ENCODE measurements around the gene MAST3.

Gene MAST3

DNA sequence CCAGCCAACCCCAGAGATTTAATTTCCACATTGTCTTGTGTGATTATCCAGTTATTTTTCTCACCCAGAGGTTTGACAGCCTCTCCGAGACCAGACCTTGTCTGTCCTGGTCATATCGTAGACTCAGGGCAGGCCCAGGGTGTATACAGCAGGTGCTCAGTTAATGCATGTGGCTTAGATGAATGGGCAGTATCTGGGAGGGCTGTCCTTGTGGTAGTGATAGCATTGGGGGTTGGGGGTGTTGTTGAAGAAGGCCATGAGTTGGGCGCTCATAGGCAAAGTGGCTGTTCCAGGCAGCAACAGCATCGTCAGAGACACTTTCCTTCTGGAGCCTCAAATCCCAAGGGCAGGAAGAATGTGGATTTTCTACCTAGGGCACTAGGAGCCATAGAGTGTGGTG lies 16.9 kb downstream of the MAST3 start:
- in situ Hi-C loops (cut with MboI; ENCODE audit: low sequenced_read_pairs, unreplicated experiment) = no loop called here
- no peak for DNase-seq (ENCODE audit: low spot score)
- TF ChIP-seq, protein P1, sequence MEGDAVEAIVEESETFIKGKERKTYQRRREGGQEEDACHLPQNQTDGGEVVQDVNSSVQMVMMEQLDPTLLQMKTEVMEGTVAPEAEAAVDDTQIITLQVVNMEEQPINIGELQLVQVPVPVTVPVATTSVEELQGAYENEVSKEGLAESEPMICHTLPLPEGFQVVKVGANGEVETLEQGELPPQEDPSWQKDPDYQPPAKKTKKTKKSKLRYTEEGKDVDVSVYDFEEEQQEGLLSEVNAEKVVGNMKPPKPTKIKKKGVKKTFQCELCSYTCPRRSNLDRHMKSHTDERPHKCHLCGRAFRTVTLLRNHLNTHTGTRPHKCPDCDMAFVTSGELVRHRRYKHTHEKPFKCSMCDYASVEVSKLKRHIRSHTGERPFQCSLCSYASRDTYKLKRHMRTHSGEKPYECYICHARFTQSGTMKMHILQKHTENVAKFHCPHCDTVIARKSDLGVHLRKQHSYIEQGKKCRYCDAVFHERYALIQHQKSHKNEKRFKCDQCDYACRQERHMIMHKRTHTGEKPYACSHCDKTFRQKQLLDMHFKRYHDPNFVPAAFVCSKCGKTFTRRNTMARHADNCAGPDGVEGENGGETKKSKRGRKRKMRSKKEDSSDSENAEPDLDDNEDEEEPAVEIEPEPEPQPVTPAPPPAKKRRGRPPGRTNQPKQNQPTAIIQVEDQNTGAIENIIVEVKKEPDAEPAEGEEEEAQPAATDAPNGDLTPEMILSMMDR (IDR thresholded peaks at IDR 0.05; ENCODE audit: borderline replicate concordance, control extremely low read depth, extremely low read depth, insufficient read depth, missing control alignments) = no peak

DNA sequence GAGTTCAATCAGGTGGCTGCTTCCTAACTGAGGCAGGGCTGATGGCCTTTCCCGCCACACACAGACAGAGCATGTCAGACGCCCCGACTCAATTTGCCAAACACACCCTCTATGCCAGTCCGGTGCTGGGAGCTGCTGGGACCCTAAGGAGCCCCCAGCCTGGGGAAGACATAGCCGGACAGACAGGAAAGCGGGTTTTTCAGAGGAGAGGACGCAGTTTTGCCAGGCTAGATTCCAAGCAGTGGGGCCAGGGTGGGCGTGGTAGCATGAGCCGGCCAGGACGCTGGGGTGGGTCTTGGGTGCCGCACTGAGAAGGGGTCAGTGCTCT lies 19.8 kb downstream of the MAST3 start:
- TF ChIP-seq, protein P1 (IDR thresholded peaks at IDR 0.05; ENCODE audit: borderline replicate concordance, control extremely low read depth, extremely low read depth, insufficient read depth, missing control alignments) = no peak
- DNase-seq (ENCODE audit: low spot score) = no peak
- in situ Hi-C loops (cut with MboI; ENCODE audit: low sequenced_read_pairs, unreplicated experiment) = no loop called here

DNA sequence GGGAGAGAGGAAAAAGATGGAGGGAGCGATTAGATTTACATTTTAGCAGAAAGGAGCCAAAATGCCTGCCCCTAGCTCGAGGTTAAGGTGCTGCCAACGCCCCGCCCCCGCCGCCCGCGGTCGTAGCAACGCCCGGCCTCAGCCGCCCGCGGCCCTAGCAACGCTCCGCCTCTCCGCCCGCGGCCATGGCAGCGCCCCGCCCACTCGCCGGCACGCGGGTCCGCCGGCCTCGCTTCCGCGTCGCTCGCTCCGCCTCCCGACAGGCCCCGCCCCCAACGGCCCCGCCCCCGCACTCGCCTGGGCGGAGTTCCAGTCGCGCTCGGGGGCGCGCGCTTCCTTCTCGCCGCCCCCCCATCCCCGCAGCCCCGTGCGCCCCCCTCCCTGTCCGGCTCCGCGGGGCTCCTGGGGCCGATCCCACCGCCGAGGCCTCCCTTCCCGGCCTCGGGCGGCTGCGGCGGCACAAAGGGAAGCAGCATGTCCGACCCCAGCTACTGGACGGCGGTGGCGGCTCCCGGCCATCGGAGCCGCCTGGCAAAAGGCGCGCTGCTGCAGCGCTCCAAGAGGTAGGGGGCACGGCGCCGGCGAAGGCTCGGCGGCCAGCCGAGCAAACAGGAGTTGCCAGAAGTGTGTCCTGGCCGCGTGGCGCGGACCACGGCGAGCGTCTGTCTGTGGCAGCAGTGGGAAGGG lies 20.3 kb downstream of the MAST3 start:
- peak; percentile 100 for DNase-seq (ENCODE audit: low spot score)
- TF ChIP-seq, protein P1 (IDR thresholded peaks at IDR 0.05; ENCODE audit: borderline replicate concordance, control extremely low read depth, extremely low read depth, insufficient read depth, missing control alignments) = no peak
- in situ Hi-C loops (cut with MboI; ENCODE audit: low sequenced_read_pairs, unreplicated experiment) = no loop called here

DNA sequence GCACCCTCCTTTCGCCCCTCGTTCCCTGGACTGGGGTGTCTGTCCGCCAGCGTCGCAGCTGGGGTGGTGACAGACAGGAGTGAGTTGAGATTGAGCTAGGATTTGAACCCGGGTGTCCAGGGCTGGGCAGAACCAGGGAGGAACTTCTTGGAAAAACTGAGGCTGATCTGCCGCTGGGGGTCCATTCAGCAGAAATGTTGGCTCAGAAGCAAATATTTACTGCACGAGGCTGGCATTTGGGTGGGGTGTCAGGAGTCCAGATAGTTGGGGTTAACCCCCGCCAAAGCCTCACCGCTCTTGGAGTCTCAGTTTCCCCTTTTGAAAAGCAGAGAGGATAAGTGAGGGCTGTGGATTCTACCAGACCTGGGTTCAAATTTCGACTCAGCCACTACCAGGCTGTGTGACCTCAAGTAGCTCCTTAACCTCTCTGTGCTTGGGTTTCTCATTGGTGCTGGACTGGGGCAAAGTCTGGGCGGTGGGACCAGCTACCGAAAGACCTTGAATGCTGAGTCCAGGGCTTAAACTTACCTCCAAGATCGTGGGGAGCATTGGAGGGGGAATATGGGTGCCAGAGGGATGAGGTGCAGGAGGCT lies 20.9 kb downstream of the MAST3 start:
- no peak for DNase-seq (ENCODE audit: low spot score)
- in situ Hi-C loops (cut with MboI; ENCODE audit: low sequenced_read_pairs, unreplicated experiment) = no loop called here
- TF ChIP-seq, protein P1 (IDR thresholded peaks at IDR 0.05; ENCODE audit: borderline replicate concordance, control extremely low read depth, extremely low read depth, insufficient read depth, missing control alignments) = no peak

DNA sequence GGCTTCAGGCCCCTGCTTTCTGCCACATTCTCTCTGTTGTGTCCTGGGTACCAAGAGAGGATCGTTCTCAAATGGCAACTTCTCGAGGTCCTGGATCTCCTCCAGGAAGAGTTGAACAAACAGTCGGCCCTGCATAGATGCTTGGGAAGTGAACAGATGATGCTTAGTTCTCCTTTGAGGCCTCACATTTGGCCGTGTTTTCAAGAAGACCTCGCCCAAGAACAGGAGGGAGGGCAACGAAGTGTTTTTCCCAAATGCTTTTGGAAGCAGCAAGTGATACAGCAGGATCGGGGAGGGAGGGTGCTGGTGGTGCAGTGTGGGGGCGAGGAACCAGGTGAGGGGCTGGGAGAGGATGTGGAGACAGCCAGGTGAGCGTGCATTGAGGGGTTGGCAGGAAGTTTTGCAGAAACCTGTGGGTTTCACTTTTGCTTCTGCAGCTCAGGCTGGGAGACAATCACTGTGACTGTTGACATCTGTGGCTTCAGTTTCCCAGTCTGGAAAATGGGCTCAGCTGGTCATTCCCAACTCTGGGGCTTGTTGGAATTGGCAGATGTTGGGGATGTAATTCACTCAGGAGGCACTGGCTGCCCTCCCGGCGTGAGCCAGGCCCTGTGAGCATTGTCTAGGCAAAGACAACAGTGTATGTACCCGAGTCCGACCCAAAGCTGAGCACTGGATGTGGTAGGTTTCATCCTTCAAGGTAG lies 21.6 kb downstream of the MAST3 start:
- in situ Hi-C loops (cut with MboI; ENCODE audit: low sequenced_read_pairs, unreplicated experiment) = no loop called here
- DNase-seq (ENCODE audit: low spot score) = peak; percentile 67
- TF ChIP-seq, protein P1 (IDR thresholded peaks at IDR 0.05; ENCODE audit: borderline replicate concordance, control extremely low read depth, extremely low read depth, insufficient read depth, missing control alignments) = no peak

DNA sequence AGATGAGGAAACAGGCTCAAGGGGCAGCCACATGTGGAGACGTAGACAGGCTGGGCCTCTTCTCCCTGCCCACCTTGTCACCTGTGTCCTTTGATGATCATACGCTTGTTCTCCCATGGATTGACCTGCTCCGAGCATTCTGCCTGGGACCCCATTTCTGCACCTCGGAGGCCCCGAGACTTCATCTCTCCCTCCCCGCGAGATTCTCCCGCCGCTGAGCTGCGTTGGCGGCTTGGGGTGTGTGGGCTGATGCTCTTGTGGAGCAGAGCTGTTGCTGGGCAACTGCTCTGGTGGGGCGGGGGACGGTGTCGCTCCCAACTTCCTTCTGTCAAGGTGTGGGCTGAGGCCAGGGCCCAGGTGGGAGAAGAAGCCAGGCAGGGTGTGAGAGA lies 22.1 kb downstream of the MAST3 start:
- DNase-seq (ENCODE audit: low spot score) = no peak
- TF ChIP-seq, protein P1 (IDR thresholded peaks at IDR 0.05; ENCODE audit: borderline replicate concordance, control extremely low read depth, extremely low read depth, insufficient read depth, missing control alignments) = no peak
- in situ Hi-C loops (cut with MboI; ENCODE audit: low sequenced_read_pairs, unreplicated experiment) = no loop called here
